Activated T-helper 1 cell treated with Interleukin-2 at 50 U/mL for 16 hours (primary cell): ENCODE results near the gene MAPK4.

Experiments used
- DNase-seq: peaks from one replicate; pipeline ENCODE4 v3.0.0-alpha.2; 2020; ENCODE audit warnings: low read depth

MAPK4 gene

GRCh38 chr18:50623694-50624352 lies 63.9 kb downstream of the MAPK4 start:
- DNase-seq, result no peak

DNA sequence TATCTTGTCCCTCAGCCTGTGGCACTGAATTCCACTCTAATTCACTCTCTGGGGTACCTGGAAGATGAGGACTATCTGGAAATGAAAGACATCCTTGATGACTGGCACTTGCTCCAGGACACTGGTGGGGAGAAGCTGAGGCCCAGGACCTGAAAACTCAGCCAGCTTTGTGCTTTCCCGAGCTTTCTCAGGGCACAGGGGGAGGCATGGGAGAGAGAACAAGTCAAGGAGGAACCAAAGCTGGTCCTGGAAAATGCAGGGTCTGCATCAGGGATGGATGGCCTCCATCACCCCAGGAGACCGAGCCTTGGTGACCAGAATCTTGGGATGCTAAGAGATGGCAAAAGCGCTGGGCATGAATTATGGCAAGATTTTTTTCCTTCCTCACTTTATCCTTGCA lies 65.1 kb downstream of the MAPK4 start:
- no peak for DNase-seq

- DNase-seq, result no peak
These were observed 66.4 kb downstream of the MAPK4 start for GRCh38 chr18:50626317-50626716.

- DNase-seq, result no peak
These were observed 68.0 kb downstream of the MAPK4 start for GRCh38 chr18:50627594-50628532.

DNA sequence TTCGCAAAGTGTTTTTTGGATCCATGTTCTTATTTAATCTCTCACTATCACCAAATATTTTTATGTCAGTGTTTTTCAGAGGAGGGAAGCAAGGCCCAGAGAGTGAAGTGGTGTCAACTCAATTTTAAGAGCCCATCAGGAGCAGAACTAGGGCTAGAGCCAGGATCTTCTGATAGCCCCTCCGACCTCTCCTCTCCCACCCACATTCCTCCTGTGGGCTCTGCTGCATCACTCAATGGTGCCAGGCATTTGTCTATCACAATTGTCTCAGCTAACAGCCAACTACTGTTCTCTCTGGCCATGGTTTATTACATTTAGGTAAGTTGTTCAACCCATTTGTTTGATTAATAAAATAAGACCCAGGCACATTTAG lies 68.6 kb downstream of the MAPK4 start:
- DNase-seq, result no peak

GRCh38 chr18:50629148-50629631 lies 69.3 kb downstream of the MAPK4 start:
- DNase-seq, result no peak

DNA sequence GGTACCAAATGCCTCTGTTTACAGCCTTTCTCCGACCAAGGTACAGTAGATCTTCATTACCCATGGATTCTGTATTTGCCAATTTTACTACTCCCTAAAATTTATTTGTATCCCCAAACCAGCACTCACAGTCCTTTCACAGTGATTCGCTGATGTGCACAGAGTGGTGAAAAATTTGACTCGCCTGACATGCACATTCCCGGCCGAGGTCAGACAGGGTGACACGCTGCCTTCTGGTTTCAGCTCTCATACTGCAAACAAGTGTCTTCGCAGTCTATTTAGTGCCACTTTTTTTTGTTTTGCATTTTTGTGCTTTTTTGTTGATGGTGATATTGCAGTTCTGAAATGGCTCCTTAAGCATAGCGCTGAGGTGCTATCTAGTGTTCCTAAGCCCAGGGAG lies 71.0 kb downstream of the MAPK4 start:
- DNase-seq, result no peak

GRCh38 chr18:50632895-50633515 lies 73.1 kb downstream of the MAPK4 start:
- no peak for DNase-seq

DNA sequence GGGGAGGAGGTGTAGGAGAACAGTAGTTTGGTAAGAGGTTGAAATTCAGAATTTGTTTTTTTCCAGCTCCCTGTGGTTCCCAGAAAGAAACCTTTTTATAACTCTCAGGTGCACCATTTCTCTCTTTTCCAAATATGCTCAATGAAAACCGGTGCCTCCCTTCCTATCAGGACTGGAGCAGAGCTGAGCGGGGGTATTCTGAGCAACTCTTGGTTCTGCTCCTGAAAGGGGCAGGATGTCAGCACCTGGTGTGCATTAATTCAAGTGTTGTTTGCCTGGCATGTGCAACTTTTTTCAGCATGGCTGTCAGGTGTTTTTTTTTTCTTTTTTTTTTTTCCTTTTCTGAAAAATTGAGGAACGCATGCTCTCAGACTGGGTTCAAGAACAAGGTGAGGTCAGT lies 74.1 kb downstream of the MAPK4 start:
- DNase-seq, result no peak

GRCh38 chr18:50636366-50637057 lies 76.6 kb downstream of the MAPK4 start:
- no peak for DNase-seq

- DNase-seq, result no peak
These were observed 78.4 kb downstream of the MAPK4 start for GRCh38 chr18:50638016-50638883.

DNA sequence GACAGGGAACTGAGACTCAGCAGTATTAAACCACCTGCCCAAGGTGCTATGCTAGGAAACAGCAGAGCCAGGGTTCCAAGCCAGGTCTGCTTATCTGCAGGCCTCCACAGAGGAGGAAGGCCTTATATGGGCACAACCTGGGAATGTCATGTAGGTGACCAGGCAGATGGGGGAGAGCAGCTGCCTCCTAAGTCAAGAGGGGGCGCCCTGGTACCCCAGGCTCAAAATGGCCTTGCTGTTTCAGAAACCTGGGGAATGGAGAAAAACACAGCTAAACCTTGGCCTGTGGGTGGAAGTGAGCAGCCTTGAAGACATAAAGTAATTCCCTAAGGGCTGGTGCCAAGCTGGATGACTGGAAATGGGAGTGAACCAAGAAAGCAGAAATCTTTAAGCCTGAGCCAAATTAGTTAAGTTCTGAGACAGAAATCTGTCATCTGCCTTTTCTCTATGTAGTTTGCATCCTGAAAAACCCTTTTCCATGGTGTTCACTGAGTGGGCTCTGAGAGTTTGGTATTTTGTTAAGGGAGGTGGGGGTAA lies 79.1 kb downstream of the MAPK4 start:
- no peak for DNase-seq

DNA sequence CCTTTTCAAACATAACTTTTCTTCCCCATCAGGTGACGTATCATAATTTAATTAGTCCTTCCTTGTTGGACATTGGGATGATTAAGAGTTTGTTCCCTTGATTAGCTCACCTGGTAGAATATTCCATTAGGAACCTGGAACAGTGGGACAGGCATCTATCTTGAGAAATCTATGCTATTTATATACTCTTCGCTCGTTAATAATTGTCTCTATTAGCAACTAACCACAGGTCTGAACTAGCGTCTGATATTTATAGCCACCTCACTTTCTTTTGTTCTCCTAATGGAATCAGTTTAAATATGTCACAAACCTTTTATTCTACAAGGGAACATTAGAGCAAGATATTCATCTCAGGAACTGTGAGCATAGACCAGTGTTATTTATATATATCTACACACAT lies 79.8 kb downstream of the MAPK4 start:
- no peak for DNase-seq

GRCh38 chr18:50642439-50642838 lies 82.6 kb downstream of the MAPK4 start:
- no peak for DNase-seq

DNA sequence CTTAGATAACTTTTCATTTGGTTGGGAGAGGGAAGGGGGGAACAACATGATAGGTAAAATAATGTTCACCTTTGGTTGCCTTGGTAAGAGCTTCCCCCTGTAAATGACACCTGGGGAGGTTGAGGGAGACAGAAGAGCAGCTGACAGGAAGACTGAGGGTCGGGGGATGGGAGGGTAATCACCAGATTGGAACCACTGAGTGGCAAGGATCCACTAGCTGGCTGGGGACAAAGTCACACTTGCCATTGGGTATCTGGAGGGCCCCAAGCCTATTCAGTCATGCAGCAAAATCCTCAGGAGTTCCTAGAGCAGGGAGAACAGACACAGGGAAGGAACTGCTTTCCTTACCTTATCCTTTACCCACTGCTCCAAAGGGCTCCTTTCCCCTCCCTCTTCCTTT lies 84.3 kb downstream of the MAPK4 start:
- DNase-seq, result no peak

DNA sequence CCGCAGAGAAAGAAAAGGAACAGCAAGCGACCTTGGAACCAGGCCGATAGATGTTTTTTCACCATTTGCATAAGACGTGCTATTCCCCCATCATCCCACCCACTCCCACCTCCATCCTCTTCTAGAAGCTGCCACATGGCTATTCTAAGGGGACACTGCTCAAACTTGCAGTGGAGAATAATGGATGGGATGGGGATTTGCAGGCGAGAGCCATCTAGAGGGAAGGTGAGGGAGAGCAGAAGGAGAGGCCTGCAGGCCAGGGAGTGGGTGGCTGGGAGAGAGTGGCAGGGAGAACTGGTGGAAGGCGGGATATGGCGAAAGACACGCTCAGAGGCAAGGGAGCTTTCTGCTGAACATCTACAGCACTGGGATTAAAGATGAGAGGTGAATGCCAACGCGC lies 84.9 kb downstream of the MAPK4 start:
- DNase-seq, result no peak

GRCh38 chr18:50647237-50647636 lies 87.3 kb downstream of the MAPK4 start:
- DNase-seq, result no peak

GRCh38 chr18:50647792-50648191 lies 87.9 kb downstream of the MAPK4 start:
- no peak for DNase-seq

DNA sequence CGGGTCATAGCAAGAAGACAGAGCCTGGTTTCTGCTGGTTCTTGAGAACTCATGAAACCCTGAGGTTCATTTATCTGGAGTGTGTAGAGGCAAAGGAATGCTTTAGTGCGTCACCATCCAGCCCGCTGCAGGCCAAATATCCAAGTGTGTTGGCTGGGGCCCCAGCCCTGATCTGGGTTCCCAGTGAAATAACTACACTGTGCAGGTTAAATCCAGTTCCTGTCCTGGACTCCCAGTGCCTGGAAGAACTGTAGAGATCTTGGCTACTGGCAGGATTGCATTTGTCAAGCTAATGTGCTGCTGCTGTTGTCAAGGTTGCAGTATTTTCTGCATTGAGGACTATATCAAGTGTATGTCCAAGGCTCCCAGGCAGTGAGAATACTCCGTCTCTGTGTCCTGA lies 89.9 kb downstream of the MAPK4 start:
- DNase-seq, result no peak

- DNase-seq, result no peak
These were observed 91.4 kb downstream of the MAPK4 start for GRCh38 chr18:50651334-50651733.
